ENCODE results near the gene MBD3L2.

Gene MBD3L2

GRCh38 chr19:7098701-7099596 lies 49.8 kb downstream of the MBD3L2 start:
- DNase-seq (ENCODE audit: low spot score): peak; percentile 94
- no peak for TF ChIP-seq CTCF (IDR thresholded peaks at IDR 0.05)
- Histone ChIP-seq H3K4me3 (peak overlapping the region; percentile 82), H3K27ac (peak overlapping the region; percentile 79 to 96)

GRCh38 chr19:7099597-7099921 lies 50.4 kb downstream of the MBD3L2 start:
- DNase-seq (ENCODE audit: low spot score): no peak
- Histone ChIP-seq H3K4me3 (peak overlapping the region; percentile 82), H3K27ac (peak overlapping the region; percentile 79 to 96)
- no peak for TF ChIP-seq CTCF (IDR thresholded peaks at IDR 0.05)

Data from coronary artery (tissue), 2 donors.